ENCODE results near the gene DDX20.

DDX20 gene

GRCh38 chr1:111755331-111756123, at the start of gene DDX20:
DDX20 (plus strand) TSS chr1:111755901; CDS start chr1:111755925, 24 bp downstream.
- DNase-seq (ENCODE audit: low spot score) = peak; percentile 90

- DNase-seq (ENCODE audit: low spot score) = no peak
Observed at GRCh38 chr1:111706921-111707320, 48.8 kb upstream of the DDX20 start.

GRCh38 chr1:111707906-111708305, 47.8 kb upstream of the DDX20 start:
- no peak for DNase-seq (ENCODE audit: low spot score)

GRCh38 chr1:111709986-111710385, 45.7 kb upstream of the DDX20 start:
- no peak for DNase-seq (ENCODE audit: low spot score)

GRCh38 chr1:111716333-111716732, 39.4 kb upstream of the DDX20 start:
- no peak for DNase-seq (ENCODE audit: low spot score)

- DNase-seq (ENCODE audit: low spot score) = no peak
Observed at GRCh38 chr1:111717450-111717849, 38.3 kb upstream of the DDX20 start.

GRCh38 chr1:111719135-111719534, 36.6 kb upstream of the DDX20 start:
- DNase-seq (ENCODE audit: low spot score) = no peak

GRCh38 chr1:111719674-111720132, 36.0 kb upstream of the DDX20 start:
- no peak for DNase-seq (ENCODE audit: low spot score)

- no peak for DNase-seq (ENCODE audit: low spot score)
Observed at GRCh38 chr1:111720274-111720976, 35.3 kb upstream of the DDX20 start.

- no peak for DNase-seq (ENCODE audit: low spot score)
Observed at GRCh38 chr1:111720977-111721786, 34.5 kb upstream of the DDX20 start.

GRCh38 chr1:111723091-111723806, 32.5 kb upstream of the DDX20 start:
- DNase-seq (ENCODE audit: low spot score) = no peak

GRCh38 chr1:111723871-111724270, 31.8 kb upstream of the DDX20 start:
- no peak for DNase-seq (ENCODE audit: low spot score)

GRCh38 chr1:111725192-111725591, 30.5 kb upstream of the DDX20 start:
- DNase-seq (ENCODE audit: low spot score) = no peak

GRCh38 chr1:111727056-111727455, 28.6 kb upstream of the DDX20 start:
- no peak for DNase-seq (ENCODE audit: low spot score)

- no peak for DNase-seq (ENCODE audit: low spot score)
Observed at GRCh38 chr1:111729271-111729921, 26.3 kb upstream of the DDX20 start.

- no peak for DNase-seq (ENCODE audit: low spot score)
Observed at GRCh38 chr1:111729946-111730681, 25.6 kb upstream of the DDX20 start.

- DNase-seq (ENCODE audit: low spot score) = no peak
Observed at GRCh38 chr1:111730706-111731105, 25.0 kb upstream of the DDX20 start.

GRCh38 chr1:111731956-111732355, 23.7 kb upstream of the DDX20 start:
- no peak for DNase-seq (ENCODE audit: low spot score)

GRCh38 chr1:111732718-111733117, 23.0 kb upstream of the DDX20 start:
- no peak for DNase-seq (ENCODE audit: low spot score)

- peak; percentile 37 for DNase-seq (ENCODE audit: low spot score)
Observed at GRCh38 chr1:111733183-111733991, 22.3 kb upstream of the DDX20 start.

Data from putamen (tissue), 1 donor.